T47D (cell line): ENCODE results near the gene VPS26B.

ENCODE experiments used
- DNase-seq, 2 experiments: peaks; one replicate each; pipeline versions ENCODE4 v3.0.0 to v3.0.0-alpha.2; 2011 to 2012; ENCODE audit warnings: low read depth in 1 of 2, low spot score in 1 of 2
- JUND ChIP-seq: IDR thresholded peaks from 2 replicates; pipeline ENCODE4 v1.6.1; 2012; ENCODE audit warnings: low read depth
- in situ Hi-C: cut with HindIII; loops from 2 replicates; pipeline ENCODE4 v1.10.0; 2016; ENCODE audit warnings: low sequenced_read_pairs, low pct_unique_long_range_greater_than_20kb

The VPS26B gene

GRCh38 chr11:134238956-134239355 is 14.5 kb downstream of the VPS26B start:
- in situ Hi-C loops, result no loop called here
- TF ChIP-seq JUND, result no peak
- DNase-seq, result no peak

GRCh38 chr11:134240592-134240991 is 16.1 kb downstream of the VPS26B start:
- no peak for TF ChIP-seq JUND
- in situ Hi-C loops, result no loop called here
- no peak for DNase-seq

DNA sequence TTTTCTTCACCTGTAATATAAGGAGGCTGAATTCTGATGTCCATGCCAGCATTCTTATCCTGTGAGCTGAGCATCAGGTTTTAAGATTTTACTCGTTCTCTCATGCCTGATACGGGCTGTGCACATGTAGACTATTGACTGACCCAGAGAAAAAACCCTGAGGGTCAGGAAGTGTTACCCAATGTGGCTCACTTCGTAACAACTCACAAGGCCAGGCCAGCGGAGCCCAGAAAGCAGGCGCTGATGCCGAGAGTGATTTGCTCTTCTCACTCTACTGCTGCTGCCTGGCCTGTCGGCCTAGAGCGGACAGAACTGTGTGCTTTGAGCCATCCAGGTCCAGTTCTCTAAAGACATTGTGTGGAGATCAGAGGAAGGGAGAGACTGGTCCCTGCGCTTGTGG is 17.9 kb downstream of the VPS26B start:
- in situ Hi-C loops, result no loop called here
- no peak for DNase-seq
- no peak for TF ChIP-seq JUND

DNA sequence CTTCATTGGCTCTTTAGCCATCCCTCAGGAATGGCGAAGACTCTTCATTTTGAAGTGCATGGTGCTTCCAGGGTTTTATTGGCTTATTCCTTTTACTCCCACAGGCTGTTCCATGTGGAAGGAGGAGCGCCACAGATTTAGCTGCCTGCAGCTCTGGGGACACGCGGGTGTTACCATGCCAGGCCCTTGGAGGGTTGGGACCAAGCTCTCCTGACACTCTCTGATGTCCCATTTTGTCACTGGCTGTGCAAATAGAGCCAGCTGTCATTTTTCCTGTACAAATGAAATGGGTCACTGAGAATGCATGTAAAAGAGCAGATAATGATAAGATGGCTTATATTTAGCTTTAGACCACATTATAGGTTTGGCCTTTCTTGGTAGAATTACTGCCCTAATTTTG is 19.4 kb downstream of the VPS26B start:
- no peak for DNase-seq
- in situ Hi-C loops, result no loop called here
- no peak for TF ChIP-seq JUND

DNA sequence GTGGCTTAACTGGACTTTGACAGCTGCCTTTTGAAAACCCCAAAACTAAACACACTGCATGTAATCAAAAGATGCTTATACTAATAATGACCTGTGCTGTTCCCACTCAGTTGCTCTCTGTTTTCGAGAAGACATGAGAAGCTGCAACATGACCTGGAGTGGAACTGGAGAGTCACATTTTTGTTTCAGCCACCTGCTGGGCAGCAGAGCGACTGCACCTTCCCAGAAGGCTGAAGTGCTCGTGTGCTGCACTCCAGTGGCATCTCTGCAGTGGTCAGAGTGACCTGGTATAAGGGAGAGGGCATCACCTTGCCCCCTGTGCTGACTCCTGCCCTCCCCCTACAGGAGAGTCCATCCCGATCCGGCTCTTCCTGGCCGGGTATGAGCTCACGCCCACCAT is 20.1 kb downstream of the VPS26B start:
- no peak for TF ChIP-seq JUND

GRCh38 chr11:134245434-134245833 is 21.0 kb downstream of the VPS26B start:
- TF ChIP-seq JUND, result no peak
- DNase-seq, result no peak
- in situ Hi-C loops, result no loop called here

More for the DNA sequence above, 20.1 kb downstream of the VPS26B start:
- in situ Hi-C loops, result no loop called here
- DNase-seq, result peak; percentile 72 to 82

GRCh38 chr11:134246100-134246499 is 21.6 kb downstream of the VPS26B start:
- in situ Hi-C loops, result no loop called here
- no peak for TF ChIP-seq JUND

GRCh38 chr11:134246678-134247077 is 22.2 kb downstream of the VPS26B start:
- in situ Hi-C loops, result no loop called here
- TF ChIP-seq JUND, result no peak
- DNase-seq, result no peak

More at GRCh38 chr11:134246100-134246499, 21.6 kb downstream of the VPS26B start:
- no peak for DNase-seq

GRCh38 chr11:134248910-134249480 is 24.5 kb downstream of the VPS26B start:
- in situ Hi-C loops, result no loop called here
- TF ChIP-seq JUND, result no peak
- no peak for DNase-seq

DNA sequence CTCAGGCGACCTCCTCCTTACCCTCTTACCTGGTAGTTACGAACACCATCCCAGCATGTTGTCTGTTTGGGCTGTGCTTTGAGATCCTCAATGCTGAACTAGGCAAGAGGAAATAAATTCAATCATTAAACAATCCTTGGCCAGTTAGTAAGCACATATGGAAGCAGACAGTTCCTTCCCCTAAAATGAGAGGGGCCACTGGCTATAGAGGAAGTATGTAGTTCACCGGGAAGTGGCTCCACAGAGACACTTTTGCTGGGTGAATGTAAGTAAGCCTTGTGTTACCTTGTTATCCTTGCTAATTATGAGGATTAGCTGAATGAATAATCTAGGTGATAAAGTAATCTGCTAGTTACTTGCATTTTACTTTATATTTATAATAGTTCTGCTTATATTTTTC is 25.8 kb downstream of the VPS26B start:
- no peak for TF ChIP-seq JUND
- DNase-seq, result no peak
- in situ Hi-C loops, result no loop called here

DNA sequence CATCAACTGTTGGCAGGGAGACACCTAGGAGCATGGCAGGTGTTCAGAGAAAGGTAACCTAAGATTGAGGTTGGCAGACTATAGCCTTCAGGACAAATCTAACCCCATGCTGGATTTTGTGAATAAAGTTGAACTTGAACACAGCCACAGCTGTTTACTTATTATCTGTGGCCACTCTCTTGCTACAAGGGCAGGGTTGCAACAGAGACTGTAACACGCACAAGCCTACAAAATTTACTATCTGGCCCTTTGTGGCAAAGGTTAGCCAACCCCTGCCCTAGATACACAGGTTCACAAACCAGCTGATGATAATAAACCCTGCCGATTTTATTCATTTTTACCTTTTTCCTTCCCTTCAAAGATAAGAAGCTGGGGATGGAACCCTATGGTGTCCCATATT is 26.2 kb downstream of the VPS26B start:
- TF ChIP-seq JUND, result no peak
- in situ Hi-C loops, result no loop called here
- no peak for DNase-seq

DNA sequence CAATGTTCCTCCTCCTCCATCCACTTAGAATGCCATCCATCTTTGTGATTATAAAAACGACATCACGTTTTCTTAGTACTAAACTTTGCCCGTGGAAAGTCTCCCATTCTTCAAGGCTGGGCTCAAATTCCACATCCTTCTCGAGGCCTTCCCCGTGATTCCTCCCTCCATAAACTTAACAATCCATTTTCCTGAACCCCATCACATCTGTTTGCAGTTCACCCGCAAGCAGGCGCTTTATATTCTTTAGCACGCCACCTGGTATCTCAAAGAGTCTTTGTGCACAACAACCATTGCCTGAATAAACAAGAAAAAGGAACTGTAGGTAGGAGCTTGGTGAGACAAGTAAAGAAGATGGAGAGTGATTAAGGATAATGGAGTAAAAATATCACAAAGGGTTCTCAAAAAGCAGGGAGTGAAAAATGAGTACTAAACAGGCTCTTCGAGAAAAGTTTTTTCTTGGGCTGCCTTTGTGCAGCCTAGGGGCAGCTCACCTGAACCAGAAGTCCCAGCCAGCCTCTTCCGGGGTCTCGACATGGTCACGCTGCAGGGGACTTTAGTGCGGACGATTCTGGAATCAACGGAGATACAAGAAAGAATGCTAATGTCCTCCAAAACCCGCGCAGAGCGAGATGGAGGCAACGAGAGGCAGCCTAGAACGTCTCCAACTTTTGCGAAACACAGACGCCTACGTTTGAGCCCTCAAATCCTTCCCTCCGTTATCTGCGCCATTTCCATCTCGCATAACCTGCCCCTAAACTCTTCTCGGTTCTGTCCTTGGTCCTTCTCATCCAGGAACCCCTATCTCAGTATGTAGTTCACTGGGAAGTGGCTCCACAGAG is 28.1 kb downstream of the VPS26B start:
- 0 out of 2 replicates have a peak, but pooled peaks have one; percentile 28 for TF ChIP-seq JUND
- in situ Hi-C loops, result no loop called here
- DNase-seq, result peak in 1 of 2 experiments; percentile 67

- in situ Hi-C loops, result no loop called here
- TF ChIP-seq JUND, result no peak
- DNase-seq, result peak; percentile 99
Measured at GRCh38 chr11:134253188-134253993, 28.9 kb downstream of the VPS26B start, which contains the start of the genes ACAD8 and THYN1. TSS of gene ACAD8 (plus strand) at chr11:134253568. CDS start at chr11:134253601, 33 bp downstream. TSS of gene THYN1 (minus strand) at chr11:134253352. CDS start at chr11:134252882, 470 bp downstream.
